ENCODE measurements around the gene DDT. TPM values are rescaled to one million over a fixed set of nuclear protein-coding genes. Genes with fewer than 3 reads are reported as not detected.
"Not testable (repeated sequence)": the region's sequence is repeated elsewhere in the genome, so short reads cannot be mapped to it uniquely, and the experiment has no call there.

DDT gene
- total RNA-seq, 1 experiment from 2014 or later = 101 TPM

- BruUV-seq (replicated peaks) = no TSS peak
- peaks cover 3% of the 10 kb centered on the region for H3K9me3 Mint-ChIP-seq (ENCODE audit: low read depth, unreplicated experiment)
Observed at GRCh38 chr22:23984430-23984829, 10.2 kb upstream of the DDT start.

GRCh38 chr22:23980567-23980966, 6.3 kb upstream of the DDT start:
- H3K27me3 Mint-ChIP-seq (ENCODE audit: unreplicated experiment); H3K27ac Mint-ChIP-seq (ENCODE audit: unreplicated experiment); CTCF ChIA-PET; H3K9me3 Mint-ChIP-seq (ENCODE audit: low read depth, unreplicated experiment); H3K36me3 Mint-ChIP-seq (ENCODE audit: insufficient read depth, unreplicated experiment); H3K4me3 Mint-ChIP-seq (ENCODE audit: low read depth, unreplicated experiment); H3K4me1 Mint-ChIP-seq (ENCODE audit: low read depth, unreplicated experiment); DNase-seq: not testable (repeated sequence)
- BruUV-seq (replicated peaks) = TSS peak; percentile 55
- intact Hi-C loops (cut with micrococcal nuclease; ENCODE audit: unreplicated experiment) = loop anchor here (10.0 kb wide), 1 partner anchor 204 kb away; the partner anchor contains the start of gene SUSD2

More at GRCh38 chr22:23984430-23984829, 10.2 kb upstream of the DDT start:
- intact Hi-C loops (cut with micrococcal nuclease; ENCODE audit: unreplicated experiment) = loop anchor here (10.0 kb wide), 1 partner anchor 200 kb away; the partner anchor contains the start of gene SUSD2
- no peaks in the 10 kb centered on the region for H3K36me3 Mint-ChIP-seq (ENCODE audit: insufficient read depth, unreplicated experiment)
- H3K27ac Mint-ChIP-seq (ENCODE audit: unreplicated experiment) = no peak overlapping the region
- CTCF ChIA-PET = no interaction called here
- TF ChIP-seq CTCF (IDR thresholded peaks at IDR 0.05; ENCODE audit: unreplicated experiment) = peak; percentile 62
- DNase-seq = peak; percentile 65
- H3K4me3 Mint-ChIP-seq (ENCODE audit: low read depth, unreplicated experiment) = no peak overlapping the region
- H3K27me3 Mint-ChIP-seq (ENCODE audit: unreplicated experiment) = no peaks in the 10 kb centered on the region
- H3K4me1 Mint-ChIP-seq (ENCODE audit: low read depth, unreplicated experiment) = no peaks in the 10 kb centered on the region

GRCh38 chr22:23979557-23980240, 5.5 kb upstream of the DDT start, which contains the start of gene GSTT2:
Gene GSTT2, plus strand, starts transcription at chr22:23980134.
- H3K4me1 Mint-ChIP-seq (ENCODE audit: low read depth, unreplicated experiment); H3K36me3 Mint-ChIP-seq (ENCODE audit: insufficient read depth, unreplicated experiment); H3K4me3 Mint-ChIP-seq (ENCODE audit: low read depth, unreplicated experiment); BruUV-seq (replicated peaks); DNase-seq; H3K27me3 Mint-ChIP-seq (ENCODE audit: unreplicated experiment); CTCF ChIA-PET; H3K27ac Mint-ChIP-seq (ENCODE audit: unreplicated experiment); H3K9me3 Mint-ChIP-seq (ENCODE audit: low read depth, unreplicated experiment): not testable (repeated sequence)
- intact Hi-C loops (cut with micrococcal nuclease; ENCODE audit: unreplicated experiment) = loop anchor here (10.0 kb wide), 1 partner anchor 205 kb away; the partner anchor contains the start of gene SUSD2

- DNase-seq; H3K9me3 Mint-ChIP-seq (ENCODE audit: low read depth, unreplicated experiment); H3K4me1 Mint-ChIP-seq (ENCODE audit: low read depth, unreplicated experiment); H3K4me3 Mint-ChIP-seq (ENCODE audit: low read depth, unreplicated experiment); H3K27me3 Mint-ChIP-seq (ENCODE audit: unreplicated experiment); H3K36me3 Mint-ChIP-seq (ENCODE audit: insufficient read depth, unreplicated experiment); CTCF ChIA-PET; H3K27ac Mint-ChIP-seq (ENCODE audit: unreplicated experiment); intact Hi-C loops (cut with micrococcal nuclease; ENCODE audit: unreplicated experiment); BruUV-seq (replicated peaks): not testable (repeated sequence)
Observed at GRCh38 chr22:23977304-23977703, 3.1 kb upstream of the DDT start.

- H3K36me3 Mint-ChIP-seq (ENCODE audit: insufficient read depth, unreplicated experiment) = peaks cover 20% of the 10 kb centered on the region
- BruUV-seq (replicated peaks); CTCF ChIA-PET; H3K9me3 Mint-ChIP-seq (ENCODE audit: low read depth, unreplicated experiment); H3K4me3 Mint-ChIP-seq (ENCODE audit: low read depth, unreplicated experiment); intact Hi-C loops (cut with micrococcal nuclease; ENCODE audit: unreplicated experiment); H3K27me3 Mint-ChIP-seq (ENCODE audit: unreplicated experiment); H3K27ac Mint-ChIP-seq (ENCODE audit: unreplicated experiment): not testable (repeated sequence)
- peak; percentile 30 for DNase-seq
- H3K4me1 Mint-ChIP-seq (ENCODE audit: low read depth, unreplicated experiment) = peaks cover 17% of the 10 kb centered on the region
Observed at GRCh38 chr22:23974836-23975352, 653 bp upstream of the DDT start.

- H3K9me3 Mint-ChIP-seq (ENCODE audit: low read depth, unreplicated experiment); H3K4me3 Mint-ChIP-seq (ENCODE audit: low read depth, unreplicated experiment); BruUV-seq (replicated peaks); H3K27ac Mint-ChIP-seq (ENCODE audit: unreplicated experiment); intact Hi-C loops (cut with micrococcal nuclease; ENCODE audit: unreplicated experiment); DNase-seq; H3K27me3 Mint-ChIP-seq (ENCODE audit: unreplicated experiment); CTCF ChIA-PET: not testable (repeated sequence)
- peaks cover 22% of the 10 kb centered on the region for H3K36me3 Mint-ChIP-seq (ENCODE audit: insufficient read depth, unreplicated experiment)
- peaks cover 27% of the 10 kb centered on the region for H3K4me1 Mint-ChIP-seq (ENCODE audit: low read depth, unreplicated experiment)
Observed at GRCh38 chr22:23971927-23972326, 2.3 kb downstream of the DDT start.
